Activated CD4-positive, alpha-beta T cell treated with anti-CD3 and anti-CD28 coated beads, Interleukin-2, amount 10 ng/mL, durations not matched to agents 24 days and 14 days (primary cell): ENCODE results near the gene CFD. TPM values are rescaled to one million over a fixed set of nuclear protein-coding genes. Genes with fewer than 3 reads are reported as not detected.
A peak's percentile ranks its signal among the peaks of the same experiment; 100 is the strongest.
"Not testable (repeated sequence)": the region's sequence is repeated elsewhere in the genome, so short reads cannot be mapped to it uniquely, and the experiment has no call there.

ENCODE experiments used
- DNase-seq: peaks from one replicate; pipeline ENCODE4 v3.0.0; 2022
- H3K27ac Mint-ChIP-seq: one replicate; pipeline ENCODE4 v1.8.0; 2022; ENCODE audit warnings: mild to moderate bottlenecking, mixed read lengths
- H3K27me3 Mint-ChIP-seq: one replicate; pipeline ENCODE4 v1.8.0; 2022; ENCODE audit warnings: mixed read lengths
- H3K36me3 Mint-ChIP-seq: one replicate; pipeline ENCODE4 v1.8.0; 2022; ENCODE audit warnings: low read depth, mild to moderate bottlenecking, mixed read lengths
- H3K4me1 Mint-ChIP-seq: one replicate; pipeline ENCODE4 v1.8.0; 2021; ENCODE audit warnings: mixed read lengths
- H3K4me3 Mint-ChIP-seq: one replicate; pipeline ENCODE4 v1.8.0; 2022; ENCODE audit warnings: mild to moderate bottlenecking, moderate library complexity, mixed read lengths
- H3K9me3 Mint-ChIP-seq: one replicate; pipeline ENCODE4 v1.8.0; 2021; ENCODE audit warnings: mixed read lengths
- intact Hi-C: fragments of 100-400 bp; cut with micrococcal nuclease; formaldehyde crosslinking; loops from one replicate; pipeline ENCODE4 v1.15.1; 2023
- total RNA-seq: library from RNA; stranded (reverse); gene quantifications from 2 replicates; pipeline ENCODE4 v1.2.3, GENCODE V29; 2022

Gene CFD
- total RNA-seq, 1 donor from 2014 or later = 2.5 TPM

DNA sequence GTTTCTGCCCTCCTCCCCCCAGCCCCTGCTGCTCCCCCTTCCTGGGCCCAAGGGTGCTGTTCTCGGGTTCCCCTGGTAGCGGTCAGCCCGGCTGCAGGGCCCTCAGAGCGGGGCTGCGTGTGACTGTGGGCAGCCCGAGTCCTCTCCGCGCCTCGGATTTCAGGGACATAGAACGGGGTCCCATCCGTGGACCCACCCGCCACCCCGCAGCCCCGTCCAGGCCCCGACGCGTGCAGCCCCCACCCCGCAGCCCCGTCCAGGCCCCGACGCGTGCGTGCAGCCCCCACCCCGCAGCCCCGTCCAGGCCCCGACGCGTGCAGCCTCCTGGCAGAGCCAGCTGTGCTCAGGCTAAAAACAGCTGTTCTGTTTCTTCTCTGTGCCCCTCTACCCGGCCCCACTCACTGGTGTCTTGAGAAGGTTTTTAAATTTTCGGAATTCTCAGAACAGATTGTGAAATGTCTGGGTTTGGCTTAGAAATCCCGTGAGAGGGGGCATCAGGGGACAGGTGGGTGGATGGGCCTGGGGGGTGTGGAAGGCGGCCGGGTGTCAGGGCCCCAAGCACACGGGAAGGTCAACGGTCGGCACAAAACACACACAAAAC lies 24.2 kb upstream of the CFD start:
- peaks cover 7% of the 10 kb centered on the region for H3K27me3 Mint-ChIP-seq
- DNase-seq = no peak
- H3K27ac Mint-ChIP-seq = no peak overlapping the region
- no peaks in the 10 kb centered on the region for H3K36me3 Mint-ChIP-seq
- peaks cover 3% of the 10 kb centered on the region for H3K4me1 Mint-ChIP-seq
- no peak overlapping the region for H3K4me3 Mint-ChIP-seq
- no peaks in the 10 kb centered on the region for H3K9me3 Mint-ChIP-seq
- intact Hi-C loops = no loop called here

DNA sequence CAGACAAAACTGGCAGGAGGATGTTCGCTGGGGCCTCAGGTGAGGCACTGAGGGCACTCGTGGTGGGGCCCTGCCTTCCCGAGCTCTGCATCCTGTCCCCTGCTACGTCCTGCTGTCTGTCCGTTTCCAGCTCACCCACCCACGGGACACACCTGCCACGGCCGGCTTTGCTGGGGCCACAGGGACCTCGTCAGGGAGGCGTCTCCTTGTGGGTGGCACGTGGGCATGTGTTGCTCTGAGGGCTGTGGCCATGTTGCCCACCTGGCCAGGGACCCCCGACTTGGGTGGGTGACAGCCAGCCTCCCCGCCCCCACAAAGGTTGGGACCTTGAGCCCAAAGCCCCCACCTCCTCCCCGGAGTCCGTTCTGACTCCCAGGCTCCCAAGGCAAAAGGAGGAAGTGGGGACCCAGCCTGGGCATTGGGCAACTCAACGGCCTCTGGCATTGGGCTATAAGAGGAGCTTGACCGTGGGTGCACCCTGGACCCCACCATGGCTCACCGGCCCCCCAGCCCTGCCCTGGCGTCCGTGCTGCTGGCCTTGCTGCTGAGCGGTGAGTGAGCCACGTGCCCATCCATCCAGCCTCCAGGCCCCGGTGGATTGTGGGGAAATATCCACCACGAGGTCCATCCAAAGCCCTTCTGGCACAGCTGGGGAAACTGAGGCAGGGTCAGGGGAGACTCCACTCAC lies 18.8 kb upstream of the CFD start, which contains the start of gene PRTN3:
TSS of gene PRTN3 (plus strand) at position 481 of the 688 bp plus-strand sequence. CDS start at position 491, 10 bp downstream.
- no peaks in the 10 kb centered on the region for H3K9me3 Mint-ChIP-seq

DNA sequence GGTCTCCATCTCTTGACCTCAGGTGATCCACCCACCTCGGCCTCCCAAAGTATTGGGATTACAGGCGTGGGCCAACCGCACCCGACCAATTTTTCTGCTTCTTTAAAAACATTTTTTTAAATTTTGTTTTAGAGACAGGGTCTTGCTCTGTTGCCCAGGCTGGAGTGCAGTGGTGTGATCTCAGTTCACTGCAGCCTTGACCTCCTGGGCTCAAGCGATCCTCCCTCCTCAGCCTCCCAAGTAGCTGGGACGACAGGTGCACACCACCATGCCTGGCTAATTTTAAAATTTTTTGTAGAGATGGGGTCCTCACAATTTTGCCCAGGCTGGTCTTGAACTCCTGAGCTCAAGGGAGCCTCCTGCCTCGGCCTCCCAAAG lies 16.7 kb upstream of the CFD start:
- H3K4me1 Mint-ChIP-seq, H3K36me3 Mint-ChIP-seq, H3K27ac Mint-ChIP-seq, DNase-seq, H3K4me3 Mint-ChIP-seq, H3K9me3 Mint-ChIP-seq, intact Hi-C loops: not testable (repeated sequence)
- H3K27me3 Mint-ChIP-seq = peaks cover 18% of the 10 kb centered on the region

More for the DNA sequence above, 18.8 kb upstream of the CFD start, which contains the start of gene PRTN3:
- DNase-seq = no peak
- Mint-ChIP-seq H3K36me3 (no peaks in the 10 kb centered on the region), H3K27ac (no peak within 1 kb of the TSS), H3K4me1 (peaks cover 3% of the 10 kb centered on the region), H3K27me3 (peaks cover 20% of the 10 kb centered on the region), H3K4me3 (no peak within 1 kb of the TSS)
- intact Hi-C loops = no loop called here

DNA sequence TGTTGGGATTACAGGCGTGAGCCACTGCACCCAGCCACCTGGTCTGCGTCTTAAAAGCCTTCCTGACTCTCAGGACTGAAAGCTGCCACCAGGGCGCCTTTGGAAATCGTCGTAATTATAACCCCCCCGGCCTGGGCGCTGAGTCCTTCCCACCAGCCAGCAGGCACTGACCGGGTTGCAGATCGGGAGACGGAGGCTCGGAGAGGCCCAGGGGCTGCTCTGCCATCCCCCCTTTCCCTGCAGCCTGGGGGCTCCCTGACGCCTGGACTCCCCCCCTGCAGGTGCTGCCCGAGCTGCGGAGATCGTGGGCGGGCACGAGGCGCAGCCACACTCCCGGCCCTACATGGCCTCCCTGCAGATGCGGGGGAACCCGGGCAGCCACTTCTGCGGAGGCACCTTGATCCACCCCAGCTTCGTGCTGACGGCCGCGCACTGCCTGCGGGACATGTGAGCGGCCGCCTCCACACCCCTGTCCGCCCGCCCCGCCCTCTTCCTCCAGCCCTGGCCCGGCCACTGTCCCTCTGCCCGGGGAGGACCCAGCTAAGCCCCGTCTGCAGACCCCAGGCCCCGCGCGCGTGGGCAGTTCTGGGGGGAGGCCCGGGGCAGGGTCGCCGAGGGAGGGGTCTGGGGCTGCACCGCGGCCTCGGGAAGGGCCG lies 16.2 kb upstream of the CFD start:
- Mint-ChIP-seq H3K9me3 (no peaks in the 10 kb centered on the region), H3K4me1 (peaks cover 3% of the 10 kb centered on the region), H3K36me3 (no peaks in the 10 kb centered on the region), H3K4me3 (no peak overlapping the region), H3K27me3 (peaks cover 18% of the 10 kb centered on the region), H3K27ac (no peak overlapping the region)
- no peak for DNase-seq
- intact Hi-C loops = no loop called here

DNA sequence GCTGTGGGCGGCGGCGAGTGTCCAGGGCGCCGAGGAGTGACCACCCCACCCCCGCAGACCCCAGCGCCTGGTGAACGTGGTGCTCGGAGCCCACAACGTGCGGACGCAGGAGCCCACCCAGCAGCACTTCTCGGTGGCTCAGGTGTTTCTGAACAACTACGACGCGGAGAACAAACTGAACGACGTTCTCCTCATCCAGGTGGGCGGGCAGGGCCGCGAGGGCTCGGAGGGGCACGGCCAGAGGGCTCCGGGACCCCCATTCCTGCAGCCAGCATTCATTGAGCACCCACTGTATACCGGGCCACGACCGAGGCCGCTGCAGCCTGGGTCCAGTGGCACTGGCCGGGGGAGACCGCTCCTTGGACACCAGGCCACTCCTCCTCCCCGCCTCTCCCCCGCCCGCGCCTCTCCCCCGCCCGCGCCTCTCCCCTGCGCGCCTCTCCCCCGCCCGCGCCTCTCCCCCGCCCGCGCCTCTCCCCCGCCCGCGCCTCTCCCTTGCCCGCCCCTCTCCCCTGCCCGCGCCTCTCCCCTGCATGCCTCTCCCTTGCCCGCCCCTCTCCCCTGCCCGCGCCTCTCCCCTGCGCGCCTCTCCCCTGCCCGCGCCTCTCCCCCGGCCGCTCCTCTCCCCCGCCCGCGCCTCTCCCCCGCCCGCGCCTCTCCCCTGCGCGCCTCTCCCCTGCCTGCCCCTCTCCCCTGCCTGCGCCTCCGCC lies 15.5 kb upstream of the CFD start:
- DNase-seq = no peak
- no peaks in the 10 kb centered on the region for H3K36me3 Mint-ChIP-seq
- H3K27me3 Mint-ChIP-seq = peaks cover 20% of the 10 kb centered on the region
- no peaks in the 10 kb centered on the region for H3K9me3 Mint-ChIP-seq
- intact Hi-C loops = no loop called here
- H3K27ac Mint-ChIP-seq = no peak overlapping the region
- H3K4me3 Mint-ChIP-seq = no peak overlapping the region
- peaks cover 3% of the 10 kb centered on the region for H3K4me1 Mint-ChIP-seq

DNA sequence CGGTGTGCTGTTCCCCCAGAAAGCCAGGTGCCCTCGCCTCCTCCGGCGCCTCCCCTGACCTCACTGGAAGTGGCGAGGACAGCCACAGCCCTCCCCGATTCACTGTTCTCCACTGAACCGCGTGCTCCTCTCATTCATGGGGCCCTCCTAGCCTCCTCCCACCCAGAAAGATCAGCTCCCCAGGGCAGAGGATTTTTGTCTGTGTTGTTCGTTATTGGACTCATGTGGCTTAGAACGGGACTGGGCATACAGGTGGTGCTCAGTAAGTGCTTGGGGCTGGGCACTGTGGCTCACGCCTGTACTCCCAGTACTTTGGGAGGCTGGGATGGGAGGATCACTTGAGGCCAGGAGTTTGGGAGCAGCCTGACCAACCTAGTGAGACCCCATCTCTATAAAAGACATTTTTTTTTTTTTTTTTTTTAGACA lies 14.9 kb upstream of the CFD start:
- Mint-ChIP-seq H3K4me3 (no peak overlapping the region), H3K27ac (peak overlapping the region; percentile 58), H3K27me3 (peaks cover 20% of the 10 kb centered on the region), H3K36me3 (no peaks in the 10 kb centered on the region), H3K9me3 (no peaks in the 10 kb centered on the region), H3K4me1 (peaks cover 3% of the 10 kb centered on the region)
- intact Hi-C loops = no loop called here
- no peak for DNase-seq

DNA sequence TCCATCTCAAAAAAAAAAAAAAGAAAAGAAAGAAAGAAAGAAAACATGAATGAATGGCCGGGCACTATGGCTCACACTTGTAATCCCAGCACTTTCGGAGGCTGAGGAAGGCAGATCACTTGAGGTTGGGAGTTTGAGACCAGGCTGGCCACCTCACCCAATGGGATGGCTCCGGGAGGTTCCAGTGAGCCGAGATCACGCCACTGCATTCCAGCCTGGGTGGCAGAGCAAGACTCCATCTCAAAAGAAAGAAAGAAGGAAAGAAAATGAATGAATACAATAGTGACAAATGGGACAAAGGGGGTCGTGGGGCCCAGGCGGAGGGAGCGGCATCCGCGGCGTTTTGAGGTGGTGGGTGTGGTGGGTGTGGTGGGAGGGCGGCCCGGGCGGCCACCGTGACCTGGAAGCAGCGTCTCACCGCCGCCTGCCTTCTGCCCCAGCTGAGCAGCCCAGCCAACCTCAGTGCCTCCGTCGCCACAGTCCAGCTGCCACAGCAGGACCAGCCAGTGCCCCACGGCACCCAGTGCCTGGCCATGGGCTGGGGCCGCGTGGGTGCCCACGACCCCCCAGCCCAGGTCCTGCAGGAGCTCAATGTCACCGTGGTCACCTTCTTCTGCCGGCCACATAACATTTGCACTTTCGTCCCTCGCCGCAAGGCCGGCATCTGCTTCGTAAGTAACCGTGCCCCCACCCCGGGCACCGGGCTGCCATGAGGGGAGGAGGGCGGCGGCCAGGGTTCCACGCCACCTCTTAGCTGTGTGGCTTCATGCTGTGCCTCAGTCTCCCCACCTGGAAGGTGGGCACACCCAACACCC lies 13.6 kb upstream of the CFD start:
- Mint-ChIP-seq H3K27me3 (peaks cover 23% of the 10 kb centered on the region), H3K36me3 (no peaks in the 10 kb centered on the region), H3K9me3 (no peaks in the 10 kb centered on the region), H3K4me3 (no peak overlapping the region), H3K4me1 (peaks cover 3% of the 10 kb centered on the region), H3K27ac (no peak overlapping the region)
- DNase-seq = no peak
- intact Hi-C loops = no loop called here

DNA sequence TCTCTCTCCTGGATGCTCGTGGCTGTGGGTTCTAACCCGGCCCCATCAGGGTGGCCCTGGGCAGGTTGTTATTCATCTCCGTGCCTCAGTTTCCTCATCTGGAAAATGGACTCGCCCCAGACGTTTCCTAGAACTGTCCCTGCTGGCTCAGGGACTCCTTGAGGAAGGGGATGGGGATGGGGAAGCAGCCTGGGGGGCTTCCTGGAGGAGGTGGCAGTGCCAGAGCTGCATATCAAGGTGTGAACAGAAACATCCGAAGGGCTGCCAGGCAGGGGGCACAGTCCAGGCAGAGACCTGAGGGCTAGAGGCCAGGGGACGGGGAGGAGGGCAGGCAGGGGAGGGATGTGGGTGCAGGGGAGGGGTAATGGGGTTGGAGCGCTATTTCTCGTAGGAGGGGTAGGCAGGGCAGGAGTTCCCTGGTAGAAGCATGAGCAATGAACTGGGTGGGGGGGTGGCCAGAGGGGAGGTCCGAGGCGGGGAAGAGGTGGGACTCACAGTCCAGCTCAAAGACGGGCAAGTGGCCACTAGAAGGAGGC lies 11.0 kb upstream of the CFD start:
- Mint-ChIP-seq H3K9me3 (no peaks in the 10 kb centered on the region), H3K4me1 (peaks cover 3% of the 10 kb centered on the region), H3K27ac (no peak overlapping the region), H3K36me3 (no peaks in the 10 kb centered on the region), H3K27me3 (peaks cover 18% of the 10 kb centered on the region), H3K4me3 (no peak overlapping the region)
- DNase-seq = no peak
- intact Hi-C loops = no loop called here

DNA sequence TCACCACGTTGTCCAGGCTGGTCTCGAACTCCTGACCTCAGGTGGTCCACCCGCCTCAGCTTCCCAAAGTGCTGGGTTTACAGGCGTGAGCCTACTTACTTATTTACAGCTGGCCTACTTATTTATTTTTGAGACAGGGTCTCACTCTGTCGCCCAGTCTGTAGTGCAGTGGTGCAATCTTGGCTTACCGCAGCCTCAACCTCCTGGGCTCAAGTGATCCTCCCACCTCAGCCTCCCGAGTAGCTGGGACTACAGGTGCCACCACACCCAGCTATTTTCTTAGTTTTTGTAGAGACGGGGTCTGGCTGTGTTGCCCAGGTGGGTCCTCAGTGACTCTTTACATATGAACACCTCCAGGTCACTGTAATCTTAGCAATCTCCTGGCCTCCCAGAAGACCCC lies 10.3 kb upstream of the CFD start:
- H3K4me3 Mint-ChIP-seq, DNase-seq, H3K36me3 Mint-ChIP-seq, H3K4me1 Mint-ChIP-seq, intact Hi-C loops, H3K9me3 Mint-ChIP-seq, H3K27ac Mint-ChIP-seq: not testable (repeated sequence)
- H3K27me3 Mint-ChIP-seq = peaks cover 19% of the 10 kb centered on the region

DNA sequence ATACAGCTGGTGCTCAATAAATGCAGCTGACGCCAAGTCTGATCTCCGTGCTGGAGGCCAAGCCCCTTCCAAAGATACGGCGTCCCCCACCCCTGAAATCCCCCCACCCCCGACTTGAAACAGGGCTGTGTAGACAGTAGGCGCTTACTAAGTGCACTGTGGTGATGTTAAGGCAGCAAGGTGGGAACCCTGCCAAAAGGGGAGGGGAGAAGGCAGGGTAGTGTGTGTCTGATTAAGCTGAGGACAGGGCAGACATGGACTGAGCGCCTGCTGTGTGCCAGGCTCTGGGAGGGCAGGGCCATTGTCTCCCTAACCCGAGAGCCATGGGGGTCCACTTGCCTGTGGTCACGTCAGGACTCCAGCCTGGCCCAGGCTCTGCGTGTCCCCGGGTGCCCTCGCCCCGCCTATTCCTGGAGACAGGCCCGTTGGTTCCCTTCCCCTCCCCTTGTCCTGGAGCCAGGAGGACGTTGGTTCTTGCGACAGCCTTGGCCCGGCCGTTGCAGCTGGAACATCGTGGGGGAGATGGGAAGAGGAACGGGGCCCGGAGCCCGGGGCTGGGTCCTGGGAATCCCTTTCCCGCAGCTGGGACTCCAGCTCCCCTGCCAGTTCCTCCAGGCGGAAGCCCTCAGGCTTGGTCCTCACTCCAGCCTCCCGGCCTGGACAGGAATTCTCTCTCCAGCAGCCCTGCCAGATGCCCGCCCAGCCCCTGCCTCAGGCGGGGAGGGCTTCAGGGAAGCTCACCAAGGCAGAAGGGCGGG lies 9.1 kb upstream of the CFD start:
- Mint-ChIP-seq H3K9me3 (no peaks in the 10 kb centered on the region), H3K4me3 (no peak overlapping the region), H3K36me3 (no peaks in the 10 kb centered on the region), H3K27ac (no peak overlapping the region), H3K4me1 (peaks cover 3% of the 10 kb centered on the region), H3K27me3 (peaks cover 16% of the 10 kb centered on the region)
- DNase-seq = no peak
- intact Hi-C loops = no loop called here

DNA sequence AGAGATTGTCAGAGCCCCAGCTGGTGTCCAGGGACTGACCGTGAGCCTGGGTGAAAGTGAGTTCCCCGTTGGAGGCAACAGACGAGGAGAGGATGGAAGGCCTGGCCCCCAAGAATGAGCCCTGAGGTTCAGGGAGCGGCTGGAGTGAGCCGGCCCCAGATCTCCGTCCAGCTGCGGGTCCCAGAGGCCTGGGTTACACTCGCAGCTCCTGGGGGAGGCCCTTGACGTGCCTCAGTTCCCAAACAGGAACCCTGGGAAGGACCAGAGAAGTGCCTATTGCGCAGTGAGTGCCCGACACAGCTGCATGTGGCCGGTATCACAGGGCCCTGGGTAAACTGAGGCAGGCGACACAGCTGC lies 8.5 kb upstream of the CFD start:
- intact Hi-C loops = no loop called here
- H3K27ac Mint-ChIP-seq = no peak overlapping the region
- no peak overlapping the region for H3K4me3 Mint-ChIP-seq
- H3K27me3 Mint-ChIP-seq = peaks cover 12% of the 10 kb centered on the region
- no peaks in the 10 kb centered on the region for H3K9me3 Mint-ChIP-seq
- H3K36me3 Mint-ChIP-seq = no peaks in the 10 kb centered on the region
- peaks cover 3% of the 10 kb centered on the region for H3K4me1 Mint-ChIP-seq
- DNase-seq = no peak

DNA sequence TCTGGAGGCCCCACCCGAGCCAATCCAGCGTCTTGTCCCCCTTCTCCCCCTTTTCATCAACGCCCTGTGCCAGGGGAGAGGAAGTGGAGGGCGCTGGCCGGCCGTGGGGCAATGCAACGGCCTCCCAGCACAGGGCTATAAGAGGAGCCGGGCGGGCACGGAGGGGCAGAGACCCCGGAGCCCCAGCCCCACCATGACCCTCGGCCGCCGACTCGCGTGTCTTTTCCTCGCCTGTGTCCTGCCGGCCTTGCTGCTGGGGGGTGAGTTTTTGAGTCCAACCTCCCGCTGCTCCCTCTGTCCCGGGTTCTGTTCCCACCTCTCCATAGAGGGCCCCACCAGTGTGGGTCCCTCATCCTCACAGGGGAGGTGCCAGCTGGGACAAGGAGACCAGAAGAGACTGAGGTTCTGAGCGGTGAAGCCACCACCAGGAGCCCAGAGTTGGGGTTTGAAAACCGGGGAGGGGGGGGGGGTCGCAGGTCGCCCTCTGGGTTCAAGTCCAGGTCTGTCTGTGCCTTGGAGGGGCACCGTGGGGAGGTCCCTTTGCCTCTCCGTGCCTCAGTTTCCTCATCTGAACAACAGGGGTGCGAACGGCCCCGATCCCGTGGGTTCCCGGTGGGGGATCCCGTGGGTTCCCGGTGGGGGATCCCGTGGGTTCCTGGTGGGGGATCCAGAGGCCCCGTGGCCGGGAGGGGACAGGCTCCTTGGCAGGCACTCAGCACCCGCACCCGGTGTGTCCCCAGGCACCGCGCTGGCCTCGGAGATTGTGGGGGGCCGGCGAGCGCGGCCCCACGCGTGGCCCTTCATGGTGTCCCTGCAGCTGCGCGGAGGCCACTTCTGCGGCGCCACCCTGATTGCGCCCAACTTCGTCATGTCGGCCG lies 7.1 kb upstream of the CFD start, which contains the start of gene ELANE:
TSS of gene ELANE (plus strand) at position 168 of the 878 bp plus-strand sequence. CDS start at position 194, 26 bp downstream.
- no peaks in the 10 kb centered on the region for H3K36me3 Mint-ChIP-seq
- peaks cover 10% of the 10 kb centered on the region for H3K27me3 Mint-ChIP-seq
- no peak for DNase-seq
- no peak within 1 kb of the TSS for H3K27ac Mint-ChIP-seq
- intact Hi-C loops = no loop called here
- H3K9me3 Mint-ChIP-seq = no peaks in the 10 kb centered on the region
- no peaks in the 10 kb centered on the region for H3K4me1 Mint-ChIP-seq
- H3K4me3 Mint-ChIP-seq = no peak within 1 kb of the TSS
